ENCODE data around the gene CIB4. TPM values are rescaled to one million over a fixed set of nuclear protein-coding genes. Genes with fewer than 3 reads are reported as not detected.

CIB4 gene
- total RNA-seq, 1 donor from 2014 or later, result not detected

GRCh38 chr2:26633351-26633945 lies 7.7 kb downstream of the CIB4 start:
- no peaks in the 10 kb centered on the region for H3K36me3 ChIP-seq (ENCODE audit: control insufficient read depth, insufficient read depth, low read length)
- no peak for DNase-seq (ENCODE audit: low read depth)
- no peak for FAIRE-seq
- TF ChIP-seq CTCF (IDR thresholded peaks at IDR 0.05; ENCODE audit: insufficient read depth, low read length, severe bottlenecking), result no peak
- H3K27me3 ChIP-seq (ENCODE audit: control insufficient read depth, insufficient read depth, low read length), result peaks cover 2% of the 10 kb centered on the region
- H3K4me3 ChIP-seq (ENCODE audit: low read depth, low read length), result no peak overlapping the region

GRCh38 chr2:26632624-26633185 lies 8.5 kb downstream of the CIB4 start:
- H3K36me3 ChIP-seq (ENCODE audit: control insufficient read depth, insufficient read depth, low read length), result no peaks in the 10 kb centered on the region
- TF ChIP-seq CTCF (IDR thresholded peaks at IDR 0.05; ENCODE audit: insufficient read depth, low read length, severe bottlenecking), result no peak
- FAIRE-seq (no peak), DNase-seq (ENCODE audit: low read depth) (no peak)
- peaks cover 2% of the 10 kb centered on the region for H3K27me3 ChIP-seq (ENCODE audit: control insufficient read depth, insufficient read depth, low read length)
- no peak overlapping the region for H3K4me3 ChIP-seq (ENCODE audit: low read depth, low read length)

GRCh38 chr2:26631401-26632170 lies 9.6 kb downstream of the CIB4 start:
- H3K36me3 ChIP-seq (ENCODE audit: control insufficient read depth, insufficient read depth, low read length), result no peaks in the 10 kb centered on the region
- no peak overlapping the region for H3K4me3 ChIP-seq (ENCODE audit: low read depth, low read length)
- no peak for TF ChIP-seq CTCF (IDR thresholded peaks at IDR 0.05; ENCODE audit: insufficient read depth, low read length, severe bottlenecking)
- DNase-seq (ENCODE audit: low read depth), result no peak
- peaks cover 2% of the 10 kb centered on the region for H3K27me3 ChIP-seq (ENCODE audit: control insufficient read depth, insufficient read depth, low read length)
- no peak for FAIRE-seq

GRCh38 chr2:26630669-26631360 lies 10.4 kb downstream of the CIB4 start:
- peak; percentile 62 for FAIRE-seq
- TF ChIP-seq CTCF (IDR thresholded peaks at IDR 0.05; ENCODE audit: insufficient read depth, low read length, severe bottlenecking), result no peak
- peak; percentile 84 for DNase-seq (ENCODE audit: low read depth)
- Histone ChIP-seq H3K27me3 (ENCODE audit: control insufficient read depth, insufficient read depth, low read length) (peaks cover 2% of the 10 kb centered on the region), H3K36me3 (ENCODE audit: control insufficient read depth, insufficient read depth, low read length) (no peaks in the 10 kb centered on the region), H3K4me3 (ENCODE audit: low read depth, low read length) (no peak overlapping the region)

GRCh38 chr2:26630235-26630634 lies 10.9 kb downstream of the CIB4 start:
- Histone ChIP-seq H3K36me3 (ENCODE audit: control insufficient read depth, insufficient read depth, low read length) (no peaks in the 10 kb centered on the region), H3K27me3 (ENCODE audit: control insufficient read depth, insufficient read depth, low read length) (peaks cover 2% of the 10 kb centered on the region), H3K4me3 (ENCODE audit: low read depth, low read length) (no peak overlapping the region)
- FAIRE-seq, result no peak
- no peak for DNase-seq (ENCODE audit: low read depth)
- TF ChIP-seq CTCF (IDR thresholded peaks at IDR 0.05; ENCODE audit: insufficient read depth, low read length, severe bottlenecking), result no peak

Measured in bronchial epithelial cell (primary cell).